Peyer's patch (tissue), 4 donors: ENCODE measurements around the gene PRPF6.

Experiments
- POLR2A ChIP-seq, 2 donors: fragments of 450-650 bp; IDR thresholded peaks; one replicate each; pipeline ENCODE4 v1.5.1; 2017; ENCODE audit warnings: antibody characterized with exemption in 2 of 2, mild to moderate bottlenecking in 2 of 2, moderate library complexity in 2 of 2
- TF ChIP-seq, protein P1 (sequence below), 6 experiments: fragments of 450-650 bp in 4 of 6; fragments of 200-600 bp in 2 of 6; sonication (generic) in 1 of 6; IDR thresholded peaks; one replicate each; pipeline ENCODE4 v1.5.1; 2017 to 2019; ENCODE audit warnings: antibody characterized with exemption in 6 of 6, mild to moderate bottlenecking in 3 of 6, moderate library complexity in 1 of 6

DNA sequence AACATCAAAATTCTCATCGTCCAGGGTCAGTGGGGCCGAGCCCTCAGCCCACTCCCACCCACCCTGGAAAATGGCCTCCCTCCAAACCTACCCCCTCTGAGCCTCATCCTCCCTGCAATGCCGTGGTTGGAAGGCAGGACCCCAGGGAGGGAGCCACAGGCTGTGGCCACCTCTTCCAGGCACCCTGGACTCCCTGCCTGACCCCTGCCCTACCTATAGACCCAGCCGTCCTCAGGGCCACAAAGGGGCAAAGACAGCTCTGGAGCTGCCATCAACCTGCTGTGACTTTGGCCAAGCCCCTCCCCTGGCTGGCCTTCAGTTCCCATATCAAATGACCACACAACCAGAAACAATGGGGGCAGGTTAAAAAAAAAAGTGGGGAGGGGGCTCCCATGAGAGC lies 22.5 kb upstream of the PRPF6 start:
- TF ChIP-seq, protein P1, sequence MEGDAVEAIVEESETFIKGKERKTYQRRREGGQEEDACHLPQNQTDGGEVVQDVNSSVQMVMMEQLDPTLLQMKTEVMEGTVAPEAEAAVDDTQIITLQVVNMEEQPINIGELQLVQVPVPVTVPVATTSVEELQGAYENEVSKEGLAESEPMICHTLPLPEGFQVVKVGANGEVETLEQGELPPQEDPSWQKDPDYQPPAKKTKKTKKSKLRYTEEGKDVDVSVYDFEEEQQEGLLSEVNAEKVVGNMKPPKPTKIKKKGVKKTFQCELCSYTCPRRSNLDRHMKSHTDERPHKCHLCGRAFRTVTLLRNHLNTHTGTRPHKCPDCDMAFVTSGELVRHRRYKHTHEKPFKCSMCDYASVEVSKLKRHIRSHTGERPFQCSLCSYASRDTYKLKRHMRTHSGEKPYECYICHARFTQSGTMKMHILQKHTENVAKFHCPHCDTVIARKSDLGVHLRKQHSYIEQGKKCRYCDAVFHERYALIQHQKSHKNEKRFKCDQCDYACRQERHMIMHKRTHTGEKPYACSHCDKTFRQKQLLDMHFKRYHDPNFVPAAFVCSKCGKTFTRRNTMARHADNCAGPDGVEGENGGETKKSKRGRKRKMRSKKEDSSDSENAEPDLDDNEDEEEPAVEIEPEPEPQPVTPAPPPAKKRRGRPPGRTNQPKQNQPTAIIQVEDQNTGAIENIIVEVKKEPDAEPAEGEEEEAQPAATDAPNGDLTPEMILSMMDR (IDR thresholded peaks at IDR 0.05): no peak
- no peak for TF ChIP-seq POLR2A (IDR thresholded peaks at IDR 0.05)
